Measurements from ENCODE around the gene NEUROD2. TPM values are rescaled to one million over a fixed set of nuclear protein-coding genes. Genes with fewer than 3 reads are reported as not detected.
A peak's percentile ranks its signal among the peaks of the same experiment; 100 is the strongest.

NEUROD2 gene
- 0.05 TPM in 1 of 2 replicates, not detected in the other for total RNA-seq
- polyA plus RNA-seq (2012): 0.01 TPM

DNA sequence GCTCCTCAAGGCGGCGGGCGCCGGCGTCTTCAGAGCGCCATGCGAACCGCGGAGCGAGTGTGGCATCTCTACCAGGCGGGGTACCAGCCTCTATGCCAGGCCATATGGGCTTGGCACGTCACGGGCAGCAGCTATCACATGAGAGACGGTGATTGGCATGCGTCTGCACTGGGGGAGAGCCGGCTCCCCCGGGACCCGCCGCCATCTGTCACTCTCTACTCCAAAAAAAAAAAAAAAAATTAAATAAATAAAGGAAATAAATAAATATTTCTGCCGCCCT lies at the start of gene NEUROD2:
Gene NEUROD2, minus strand, starts transcription at position 70 of the 280 bp plus-strand sequence. CDS start 1,321 bp downstream, outside the sequence.
- DNase-seq (ENCODE audit: low read depth): no peak

DNA sequence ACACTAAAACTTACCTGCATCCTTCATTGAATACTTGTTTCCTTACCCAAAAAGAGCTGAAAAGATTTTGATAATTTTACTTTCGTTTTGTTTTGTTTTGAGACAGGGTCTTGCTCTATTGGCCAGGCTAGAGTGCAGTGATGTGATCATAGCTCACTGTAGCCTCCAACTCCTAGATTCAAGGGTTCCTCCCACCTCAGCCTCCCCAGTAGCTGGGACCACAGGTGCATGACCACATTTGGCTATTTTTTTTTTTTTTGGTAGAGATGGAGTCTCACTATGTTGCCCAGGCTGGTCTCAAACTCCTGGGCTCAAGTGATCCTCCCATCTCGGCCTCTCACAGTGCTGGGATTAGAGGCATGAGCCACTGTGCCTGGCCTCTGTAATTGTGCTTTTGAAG lies 47.4 kb upstream of the NEUROD2 start:
- no peak for DNase-seq (ENCODE audit: low read depth)

DNA sequence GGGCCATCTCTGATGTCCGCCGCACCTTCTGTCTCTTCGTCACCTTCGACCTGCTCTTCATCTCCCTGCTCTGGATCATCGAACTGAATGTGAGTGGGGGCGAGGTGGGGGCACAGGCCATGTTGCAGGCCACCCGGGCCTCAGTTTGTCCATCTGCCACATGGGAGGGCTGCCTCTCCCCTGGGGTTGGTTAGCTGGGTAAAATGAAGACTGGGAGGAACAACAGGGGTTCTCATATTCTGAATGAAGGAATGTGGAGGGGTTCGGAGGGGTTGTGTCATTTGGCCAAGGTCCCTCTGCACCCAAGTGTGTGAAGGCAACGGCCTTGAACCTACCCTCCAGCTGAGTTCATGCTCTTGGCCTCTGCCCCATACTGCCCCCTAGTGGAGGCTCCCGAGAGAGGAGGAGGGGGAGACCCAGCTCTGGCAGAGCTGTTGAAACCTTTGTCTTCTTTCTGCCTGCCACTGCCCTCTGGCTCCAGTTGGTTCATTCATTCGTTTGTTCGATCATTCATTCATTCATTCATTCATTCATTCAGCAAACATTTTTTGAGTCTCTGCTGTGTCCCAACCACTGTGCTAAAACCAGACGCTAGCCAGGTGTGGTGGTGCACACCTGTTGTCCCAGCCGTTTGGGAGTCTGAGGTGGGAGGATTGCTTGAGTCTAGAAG lies 46.1 kb upstream of the NEUROD2 start:
- DNase-seq (ENCODE audit: low read depth): peak; percentile 56

DNA sequence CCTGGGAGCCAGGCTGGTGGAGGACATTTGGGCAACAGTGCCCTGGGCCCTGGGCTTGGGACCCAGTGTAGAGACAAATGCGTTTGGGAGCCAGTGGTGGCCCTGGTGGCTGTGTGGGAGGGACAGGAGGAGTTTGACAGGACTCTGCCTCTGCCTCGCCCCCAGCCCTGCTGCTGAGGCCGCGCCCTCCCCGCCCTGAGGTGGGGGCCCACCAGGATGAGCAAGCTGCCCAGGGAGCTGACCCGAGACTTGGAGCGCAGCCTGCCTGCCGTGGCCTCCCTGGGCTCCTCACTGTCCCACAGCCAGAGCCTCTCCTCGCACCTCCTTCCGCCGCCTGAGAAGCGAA lies 45.6 kb upstream of the NEUROD2 start:
- DNase-seq (ENCODE audit: low read depth): no peak

DNA sequence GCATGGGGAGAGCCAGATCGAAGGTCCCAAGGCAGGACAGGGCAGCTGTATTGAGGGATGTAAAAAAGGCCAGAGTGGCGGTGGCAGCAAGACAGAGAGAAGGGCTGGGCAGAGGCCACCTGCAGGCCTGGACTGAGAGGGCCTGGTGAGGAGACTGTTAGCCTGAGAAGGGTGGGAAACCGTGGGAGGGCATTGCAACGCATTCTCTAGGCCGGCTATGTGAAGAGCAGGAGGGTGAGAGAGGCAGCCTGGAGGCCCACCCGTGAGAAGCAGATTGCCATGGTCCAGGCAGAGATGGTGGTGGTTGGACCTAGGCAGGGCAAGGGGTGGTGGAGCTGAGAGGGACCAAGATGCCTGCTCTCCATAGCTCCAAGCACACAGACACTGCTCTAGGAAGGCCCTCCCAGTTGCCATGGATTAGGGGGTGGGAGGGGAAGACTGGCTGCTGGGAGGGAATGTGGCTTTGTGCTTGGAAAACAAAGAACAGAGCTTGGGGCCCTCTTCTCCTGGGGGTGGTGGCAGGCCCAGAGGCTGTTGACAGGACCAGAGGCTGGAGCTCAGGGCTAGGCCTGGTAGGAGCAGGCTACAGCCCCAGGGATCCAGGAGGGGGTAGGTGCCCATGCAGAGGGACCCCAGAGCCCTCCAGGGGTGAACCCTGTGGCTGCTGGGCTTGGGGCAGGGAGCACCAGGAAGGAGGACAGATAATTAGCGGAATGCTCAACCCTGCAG lies 45.0 kb upstream of the NEUROD2 start:
- peak; percentile 16 for DNase-seq (ENCODE audit: low read depth)

DNA sequence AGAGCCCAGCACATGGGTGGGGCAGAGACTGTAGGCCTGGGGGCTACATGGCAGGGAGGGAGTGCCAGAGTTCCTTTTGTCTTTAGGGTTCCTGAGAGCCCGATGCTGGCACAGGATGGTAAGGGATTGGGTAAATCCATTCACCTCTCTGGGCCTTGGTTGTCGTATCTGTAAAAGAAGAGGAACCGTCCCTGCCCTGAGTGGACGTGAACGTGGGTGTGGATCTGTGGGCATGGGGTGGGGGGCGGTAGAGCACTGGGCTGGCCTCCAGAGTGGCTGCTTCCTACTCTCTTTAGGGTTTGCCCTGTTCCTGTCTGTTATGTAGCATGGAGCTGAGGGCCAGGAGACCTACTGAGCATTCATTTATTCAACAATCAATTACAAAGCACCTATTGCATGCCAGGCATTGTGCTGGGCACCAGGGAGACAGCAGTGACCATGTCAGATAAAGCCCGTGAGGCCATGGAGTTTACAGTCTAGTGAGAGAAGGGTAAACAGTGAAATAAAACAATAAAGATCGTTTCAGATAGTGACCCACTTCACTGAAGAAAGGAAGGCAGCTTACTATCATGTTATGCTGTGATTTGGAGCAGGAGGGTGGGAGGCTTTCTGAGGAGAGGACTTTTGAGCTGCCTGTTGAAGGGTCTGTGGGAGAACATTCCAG lies 44.3 kb upstream of the NEUROD2 start:
- DNase-seq (ENCODE audit: low read depth): no peak

DNA sequence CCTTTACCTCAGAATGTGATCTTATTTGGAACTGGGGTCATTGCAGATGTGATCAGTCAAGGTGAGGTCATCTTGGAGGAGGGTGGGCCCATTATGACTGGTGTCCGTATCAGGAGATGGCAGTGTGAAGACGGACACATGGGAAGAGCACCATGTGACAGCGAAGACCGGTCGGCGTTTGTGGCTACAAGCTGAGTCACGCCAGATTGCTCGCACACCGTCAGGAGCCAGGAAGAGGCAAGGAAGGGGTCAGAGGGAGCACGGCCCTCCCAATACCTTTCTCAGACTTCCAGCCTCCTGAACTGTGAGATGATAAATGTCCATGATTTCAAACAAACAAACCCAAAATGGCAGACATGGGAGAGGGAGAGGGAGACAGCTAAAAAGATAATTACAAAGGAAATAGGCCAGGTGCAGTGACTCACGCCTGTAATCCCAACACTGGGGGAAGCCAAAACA lies 42.4 kb upstream of the NEUROD2 start:
- no peak for DNase-seq (ENCODE audit: low read depth)

DNA sequence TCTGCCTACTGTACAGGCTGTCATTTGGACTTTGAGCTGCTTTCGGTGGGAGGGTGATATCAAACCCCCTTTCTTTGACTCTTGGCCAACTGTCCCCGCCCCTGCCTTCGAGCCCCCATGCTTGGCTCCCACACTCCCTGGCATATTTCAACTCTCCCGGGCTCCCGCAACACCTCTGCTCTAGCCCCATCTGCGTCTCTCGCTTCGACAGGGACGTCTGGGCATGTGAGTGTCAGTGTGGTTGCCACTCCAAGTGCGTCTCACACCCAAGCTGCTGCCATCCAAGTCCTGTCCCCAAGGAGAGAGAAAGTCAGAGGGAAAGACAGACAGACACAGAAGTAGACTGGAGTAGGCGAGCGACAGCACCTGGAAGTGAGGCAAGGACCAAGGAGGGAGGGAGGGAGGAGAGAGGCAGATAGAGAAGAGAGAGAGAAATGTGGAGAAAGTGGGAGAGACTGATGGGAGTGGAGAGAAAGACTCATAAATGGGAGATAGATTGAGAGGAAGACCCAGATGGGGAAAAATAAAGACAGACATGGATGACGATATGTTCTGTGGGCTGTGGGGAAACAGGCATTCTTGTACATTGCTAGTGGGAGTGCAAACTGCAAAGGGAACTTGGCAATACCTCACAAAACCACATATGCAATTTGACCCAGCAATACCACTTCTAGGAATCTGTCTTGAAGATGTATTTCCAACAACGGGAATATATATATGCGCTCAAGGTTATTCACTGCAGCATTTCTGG lies 41.1 kb upstream of the NEUROD2 start:
- DNase-seq (ENCODE audit: low read depth): no peak

DNA sequence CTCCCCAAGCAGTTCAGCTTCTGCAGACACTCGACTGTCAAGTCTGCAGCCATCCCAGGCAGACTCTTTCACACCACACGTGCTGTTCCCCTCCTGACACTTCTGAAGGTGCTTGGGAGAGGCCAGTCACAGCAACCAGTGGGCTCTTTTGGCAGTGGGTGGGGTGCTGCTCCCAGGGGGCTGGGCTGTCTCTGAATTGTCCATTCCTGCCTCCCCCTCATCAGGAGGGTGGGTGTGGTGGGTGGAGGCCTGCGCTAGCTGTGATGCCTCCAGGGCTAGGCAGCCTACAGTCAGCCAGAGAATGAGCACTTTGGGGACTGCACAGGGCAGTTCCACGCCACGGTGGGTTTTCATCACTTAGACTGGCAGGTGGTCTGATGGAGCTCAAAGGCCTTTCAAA lies 39.5 kb upstream of the NEUROD2 start:
- DNase-seq (ENCODE audit: low read depth): no peak

DNA sequence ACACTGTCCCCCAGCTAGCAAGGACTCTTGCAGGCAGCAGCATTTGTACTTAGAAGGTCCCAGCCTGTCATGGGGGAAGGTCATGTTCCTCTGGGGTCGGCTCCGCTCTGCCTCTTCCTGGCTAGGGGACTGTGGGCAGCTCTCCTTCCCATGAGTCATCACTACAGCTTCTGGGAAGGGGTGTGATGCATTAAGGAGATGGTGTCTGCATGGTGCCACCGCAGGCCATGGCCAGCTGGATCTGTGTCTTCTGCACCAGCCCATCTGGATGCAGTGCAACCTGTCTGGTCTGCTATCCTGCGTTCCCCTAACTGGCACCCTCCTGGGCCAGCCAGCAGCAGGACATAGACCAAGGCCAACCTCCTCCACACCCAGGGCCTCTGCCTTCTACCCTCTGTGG lies 35.6 kb upstream of the NEUROD2 start:
- peak; percentile 68 for DNase-seq (ENCODE audit: low read depth)

DNA sequence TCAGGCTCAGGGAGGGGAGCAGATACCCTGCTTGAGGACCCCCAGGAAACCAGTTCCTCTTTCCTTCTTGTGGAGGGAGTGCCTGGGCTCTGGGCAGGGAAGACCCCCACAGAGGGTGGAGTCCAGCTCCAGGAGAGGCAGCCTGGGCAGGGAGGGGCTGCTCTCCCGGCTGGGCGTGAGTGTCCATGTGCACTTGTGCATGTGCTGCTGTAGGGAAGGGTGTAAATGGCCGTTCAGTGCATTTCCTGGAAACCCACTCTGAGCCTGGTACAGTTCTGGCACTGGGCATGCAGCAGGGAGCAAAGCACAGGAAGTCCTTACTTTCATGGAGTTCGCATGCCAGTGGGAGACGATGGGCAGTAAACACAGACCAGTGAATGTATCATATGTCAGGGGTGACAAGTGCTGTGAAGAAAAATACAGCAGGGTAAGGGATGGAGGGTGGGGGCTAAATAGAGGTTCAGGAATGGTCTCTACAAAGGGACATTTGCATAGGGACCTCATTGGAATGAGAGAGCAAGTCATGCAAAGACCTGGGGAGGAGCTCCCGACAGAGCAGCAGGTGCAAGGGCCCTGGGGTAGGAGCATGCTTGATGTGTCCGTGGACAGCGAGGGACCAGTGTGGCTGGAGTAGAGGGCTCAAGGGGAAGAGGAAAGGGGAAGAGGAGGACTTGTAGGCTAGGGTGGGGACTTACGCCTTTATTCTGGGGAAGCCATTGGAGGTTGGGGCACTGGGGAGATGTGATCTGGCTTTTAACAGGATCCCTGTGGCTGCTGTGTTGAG lies 34.8 kb upstream of the NEUROD2 start:
- no peak for DNase-seq (ENCODE audit: low read depth)

DNA sequence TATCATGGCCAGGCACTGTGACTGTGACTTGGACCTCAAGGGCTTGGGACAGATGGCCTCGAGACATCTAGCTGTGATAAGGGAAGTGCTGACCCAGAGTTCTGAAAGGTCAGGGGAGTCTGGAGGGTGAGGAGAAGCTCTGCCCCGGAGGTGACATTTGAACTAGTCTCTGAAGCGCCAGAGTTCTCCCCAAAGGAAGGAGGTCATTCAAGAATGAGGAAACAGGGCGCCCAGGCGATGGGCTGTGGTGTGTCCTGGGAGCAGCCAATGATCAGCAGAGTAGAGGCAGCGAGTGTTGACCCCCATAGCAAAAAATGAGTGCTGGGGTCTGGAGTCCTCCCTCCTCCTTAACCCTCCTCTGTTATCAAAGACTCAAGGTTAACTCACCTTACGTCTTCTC lies 34.2 kb upstream of the NEUROD2 start:
- no peak for DNase-seq (ENCODE audit: low read depth)

DNA sequence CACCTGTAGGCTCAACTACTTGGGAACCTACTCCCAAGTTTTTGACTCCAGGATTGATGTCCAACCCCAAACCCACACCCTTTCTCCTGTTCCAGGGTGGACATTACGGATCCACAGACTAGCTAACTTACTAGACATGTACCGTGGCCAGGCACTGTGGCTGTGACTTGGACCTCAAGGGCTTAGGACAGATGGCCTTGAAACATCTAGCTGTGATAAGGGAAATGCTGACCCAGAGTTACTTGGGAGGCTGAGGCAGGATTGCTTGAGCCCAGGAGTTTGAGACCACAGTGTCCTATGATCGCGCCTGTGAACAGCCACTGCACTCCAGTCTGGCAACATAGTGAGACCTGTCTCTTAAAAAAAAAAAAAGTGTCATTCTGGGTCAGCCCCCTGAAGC lies 33.4 kb upstream of the NEUROD2 start:
- DNase-seq (ENCODE audit: low read depth): no peak

DNA sequence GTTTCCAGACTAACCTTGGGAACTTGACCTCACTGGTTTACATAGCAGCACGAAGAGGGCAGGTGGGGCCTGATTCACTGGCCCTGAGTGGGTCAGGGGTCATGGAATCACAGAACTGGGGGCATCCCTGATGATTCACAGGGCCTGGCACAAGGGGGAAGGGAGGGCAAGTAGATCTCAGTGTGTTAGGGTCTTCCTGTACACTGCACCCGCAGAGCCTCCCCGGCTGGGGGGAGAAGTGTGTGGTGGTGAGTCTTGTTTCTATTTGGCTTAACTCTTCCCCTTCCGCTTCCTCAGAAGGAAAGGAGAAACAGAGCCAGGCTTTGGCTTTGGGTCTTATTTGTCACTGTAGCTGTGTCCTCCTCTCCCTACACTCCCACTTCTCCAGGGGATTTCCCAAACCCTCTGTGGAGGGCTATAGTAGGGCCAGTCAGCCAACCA lies 32.9 kb upstream of the NEUROD2 start:
- no peak for DNase-seq (ENCODE audit: low read depth)

DNA sequence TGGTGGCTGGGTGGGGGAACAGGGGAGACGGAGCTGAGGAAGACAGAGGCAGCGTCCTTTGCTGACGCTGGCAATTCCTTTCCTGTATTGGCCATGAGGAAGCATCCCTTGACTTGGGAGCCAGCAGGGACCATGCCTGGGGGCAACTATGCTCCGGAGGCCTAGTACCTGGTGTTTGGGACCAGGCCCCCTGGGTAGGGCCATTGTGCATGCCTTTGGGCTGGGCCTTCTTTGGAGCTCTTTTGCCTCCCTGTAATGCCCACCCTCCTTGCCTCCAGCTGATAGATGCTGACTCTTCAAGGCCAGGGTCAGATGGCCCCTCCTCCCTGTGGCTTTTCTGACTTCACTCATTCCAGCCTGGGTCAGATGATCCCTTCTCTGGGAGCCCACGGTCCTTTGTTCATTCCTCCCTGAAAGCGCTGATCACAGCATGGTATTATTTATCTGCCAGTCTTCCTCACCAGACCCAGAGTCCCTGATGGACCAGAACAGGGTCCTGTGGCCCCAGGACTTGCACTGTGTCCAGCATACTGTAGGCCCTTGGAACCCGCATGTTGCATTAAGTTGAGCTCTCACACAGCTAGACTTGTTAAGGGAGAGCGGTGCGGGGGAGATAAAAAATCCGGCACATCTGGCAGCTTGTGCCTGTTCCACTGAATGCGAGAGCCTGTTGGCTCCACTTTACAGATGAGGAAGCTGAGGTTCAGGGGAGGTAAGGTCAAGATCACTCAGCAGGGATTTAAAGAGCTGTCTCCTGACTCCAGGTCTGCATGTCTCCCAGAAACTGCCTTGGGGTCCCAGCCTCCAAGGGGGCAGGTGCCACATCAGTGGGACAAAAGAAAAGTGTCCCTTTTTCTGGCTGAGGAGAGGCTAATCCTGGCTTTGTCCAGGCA lies 32.1 kb upstream of the NEUROD2 start:
- peak; percentile 47 for DNase-seq (ENCODE audit: low read depth)

DNA sequence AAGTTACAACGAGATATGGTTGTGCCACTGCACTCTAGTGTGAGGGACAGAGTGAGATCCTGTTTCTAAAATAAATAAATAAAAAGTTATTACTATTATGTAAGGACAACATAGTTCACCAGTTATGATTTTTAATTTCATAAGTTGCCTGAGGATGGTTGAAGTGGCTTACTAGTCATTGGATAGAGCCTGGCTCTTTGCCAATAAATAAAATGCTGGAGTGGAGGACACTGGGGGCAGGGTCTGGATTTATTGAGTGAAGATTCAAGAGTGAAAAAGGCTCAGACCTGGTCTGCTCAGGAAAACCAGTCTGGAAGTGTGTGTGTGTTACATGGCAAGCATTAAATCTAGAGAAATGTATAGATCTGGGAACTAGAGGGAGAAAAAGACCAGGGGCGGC lies 31.3 kb upstream of the NEUROD2 start:
- no peak for DNase-seq (ENCODE audit: low read depth)

DNA sequence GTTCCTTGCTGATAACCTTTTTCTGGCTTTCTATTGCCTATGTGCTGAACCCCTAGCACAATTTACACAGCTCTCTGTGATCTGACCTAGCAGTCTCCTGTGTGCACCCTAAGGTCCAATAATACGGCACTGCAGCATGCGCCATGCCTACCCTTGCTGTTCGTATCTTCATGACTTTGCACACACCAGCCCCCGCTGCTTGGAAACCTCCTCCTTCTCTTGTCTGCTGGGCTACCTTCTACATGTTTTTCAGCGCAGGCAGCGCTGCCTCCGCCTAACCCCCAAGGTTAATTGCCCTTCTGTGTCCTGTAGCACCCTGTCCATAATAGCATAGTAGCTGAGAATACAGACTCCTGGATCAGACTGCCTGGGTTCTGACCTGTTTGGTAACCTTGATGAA lies 30.6 kb upstream of the NEUROD2 start:
- no peak for DNase-seq (ENCODE audit: low read depth)

DNA sequence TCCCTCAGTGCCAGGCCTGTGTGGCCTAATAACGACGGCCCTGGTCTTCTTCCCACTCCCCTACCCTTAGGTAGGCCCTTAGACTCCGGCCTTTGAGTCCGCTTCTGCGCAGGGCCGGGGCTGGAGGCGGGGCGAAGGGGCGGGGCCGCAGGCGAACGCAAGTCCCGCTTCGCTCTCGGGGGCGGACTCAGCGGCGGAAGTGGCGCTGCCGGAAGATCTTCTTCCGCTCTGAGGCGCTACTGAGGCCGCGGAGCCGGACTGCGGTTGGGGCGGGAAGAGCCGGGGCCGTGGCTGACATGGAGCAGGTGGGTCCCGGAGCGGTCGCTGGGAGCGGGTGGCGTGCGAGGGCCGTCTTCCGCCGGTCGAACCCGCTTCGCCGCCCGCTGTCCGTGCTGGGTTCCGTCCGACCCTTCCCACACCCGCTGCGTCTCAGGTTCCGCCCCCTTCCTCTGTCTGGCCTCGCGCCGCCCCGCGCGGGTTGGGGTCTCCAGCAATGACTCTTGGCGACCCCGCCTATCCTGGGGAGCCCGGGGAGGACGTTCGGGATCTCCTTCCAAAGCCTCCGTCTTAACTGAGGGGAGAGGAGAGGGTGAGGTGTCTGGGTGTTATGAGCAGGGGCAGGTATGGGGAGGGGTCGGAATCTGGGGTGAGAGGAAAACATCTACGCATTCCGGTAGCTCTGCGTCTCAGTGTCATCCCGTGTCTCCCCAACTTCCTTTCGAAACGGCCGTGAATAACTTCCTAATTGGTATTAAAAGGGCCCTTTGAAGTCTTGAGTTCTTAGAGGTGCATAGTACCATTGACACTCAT lies 29.4 kb upstream of the NEUROD2 start, which contains the start of gene STARD3:
Gene STARD3, plus strand, starts transcription at position 218 of the 810 bp plus-strand sequence. CDS start 16,388 bp downstream, outside the sequence.
- peak; percentile 90 for DNase-seq (ENCODE audit: low read depth)

DNA sequence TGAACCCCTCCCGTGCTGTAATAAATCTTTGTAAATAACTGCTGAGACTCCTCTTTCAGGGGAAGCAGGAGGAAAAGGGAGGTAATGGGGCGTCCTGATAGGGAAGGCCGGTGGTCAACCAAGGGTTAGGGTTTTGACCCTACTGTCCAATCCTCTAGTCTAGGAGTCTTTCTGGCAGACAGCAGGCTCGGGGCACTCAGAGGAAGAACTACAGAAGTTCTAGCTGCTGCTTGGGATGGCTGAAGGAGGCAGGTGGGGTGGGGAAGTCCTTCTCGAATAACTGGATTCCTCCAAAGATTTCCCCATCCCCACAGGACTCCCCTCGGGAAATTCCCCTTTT lies 28.8 kb upstream of the NEUROD2 start:
- DNase-seq (ENCODE audit: low read depth): no peak

Measured in myocyte (in vitro differentiated cells).